ENCODE measurements around the gene PIAS1.
A peak's percentile ranks its signal among the peaks of the same experiment; 100 is the strongest.
"Not testable (repeated sequence)": the region's sequence is repeated elsewhere in the genome, so short reads cannot be mapped to it uniquely, and the experiment has no call there.

PIAS1 gene

GRCh38 chr15:68053701-68054627, at the start of gene PIAS1:
PIAS1 (plus strand) TSS chr15:68054315; CDS start chr15:68054327, 12 bp downstream.
- Histone ChIP-seq H3K4me1 (ENCODE audit: insufficient read depth, low read length) (peaks cover 20% of the 10 kb centered on the region), H3K9ac (ENCODE audit: low read depth, low read length) (peak within 1 kb of the TSS; percentile 95), H3K36me3 (ENCODE audit: insufficient read depth, low read length) (no peaks in the 10 kb centered on the region), H3K9me3 (ENCODE audit: control insufficient read depth, insufficient read depth, low read length) (no peaks in the 10 kb centered on the region)

DNA sequence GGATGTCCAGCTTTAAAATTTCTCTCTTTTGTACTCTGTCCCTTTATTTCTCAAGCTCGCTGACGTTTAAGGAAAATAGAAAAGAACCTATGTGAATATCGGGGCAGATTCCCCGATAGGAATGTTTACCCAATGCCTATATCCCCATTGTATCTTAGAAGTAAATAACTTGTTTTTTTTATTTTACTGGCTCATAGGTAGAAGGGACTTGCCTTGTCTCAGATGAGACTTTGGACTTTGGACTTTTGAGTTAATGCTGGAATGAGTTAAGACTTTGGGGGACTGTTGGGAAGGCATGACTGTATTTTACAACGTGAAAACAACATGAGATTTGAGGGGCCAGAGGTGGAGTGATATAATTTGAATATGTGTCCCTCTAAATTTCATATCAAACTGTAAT, 46.5 kb upstream of the PIAS1 start:
- not testable (repeated sequence) for H3K9ac ChIP-seq (ENCODE audit: low read depth, low read length); H3K36me3 ChIP-seq (ENCODE audit: insufficient read depth, low read length); H3K9me3 ChIP-seq (ENCODE audit: control insufficient read depth, insufficient read depth, low read length)
- peaks cover 12% of the 10 kb centered on the region for H3K4me1 ChIP-seq (ENCODE audit: insufficient read depth, low read length)

GRCh38 chr15:68010361-68011153, 43.6 kb upstream of the PIAS1 start:
- H3K4me1 ChIP-seq (ENCODE audit: insufficient read depth, low read length): peaks cover 12% of the 10 kb centered on the region
- H3K9ac ChIP-seq (ENCODE audit: low read depth, low read length): no peak overlapping the region
- H3K36me3 ChIP-seq (ENCODE audit: insufficient read depth, low read length): no peaks in the 10 kb centered on the region
- H3K9me3 ChIP-seq (ENCODE audit: control insufficient read depth, insufficient read depth, low read length): no peaks in the 10 kb centered on the region; the same call in 1 of the 2 replicates

DNA sequence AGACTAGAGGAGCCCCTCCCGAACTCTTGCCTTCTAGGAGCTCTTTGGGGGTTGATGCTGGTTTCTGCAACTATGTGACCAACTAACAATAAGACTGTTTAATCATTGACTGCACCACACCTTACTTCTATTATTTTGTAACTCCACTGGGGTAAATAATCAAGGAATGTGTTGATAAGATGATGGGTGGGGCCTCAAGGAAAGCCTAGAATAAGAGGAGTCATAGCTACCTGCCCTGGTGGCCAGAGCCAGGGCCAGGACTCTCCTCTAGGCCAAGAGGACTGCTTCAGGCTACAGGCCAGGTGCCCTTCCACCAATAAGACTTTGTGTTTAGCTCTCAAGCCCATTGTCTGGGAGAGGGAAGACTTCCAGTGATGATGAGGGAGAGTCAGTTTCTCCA, 41.2 kb upstream of the PIAS1 start:
- Histone ChIP-seq H3K9me3 (ENCODE audit: control insufficient read depth, insufficient read depth, low read length) (no peaks in the 10 kb centered on the region), H3K36me3 (ENCODE audit: insufficient read depth, low read length) (no peaks in the 10 kb centered on the region), H3K9ac (ENCODE audit: low read depth, low read length) (no peak overlapping the region), H3K4me1 (ENCODE audit: insufficient read depth, low read length) (peaks cover 12% of the 10 kb centered on the region)

DNA sequence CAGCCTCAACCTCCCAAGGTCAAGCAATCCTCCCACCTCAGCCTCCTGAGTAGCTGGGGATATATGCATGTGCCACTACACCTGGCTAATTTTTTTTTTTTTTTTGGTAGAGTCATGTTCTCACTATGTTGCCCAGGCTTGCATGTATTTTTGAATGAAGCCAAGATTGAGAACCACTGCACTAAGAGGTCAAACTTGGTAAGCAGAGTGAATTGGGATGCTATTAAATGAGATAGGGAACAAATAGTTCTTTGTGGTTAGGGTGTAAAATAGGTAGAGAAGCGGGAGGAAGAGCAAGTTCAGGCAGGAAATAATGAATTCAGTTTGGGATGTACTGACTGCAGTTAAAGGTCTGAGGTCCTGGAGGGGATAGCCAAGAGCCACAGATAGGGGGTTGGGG, 39.9 kb upstream of the PIAS1 start:
- Histone ChIP-seq H3K9ac (ENCODE audit: low read depth, low read length) (no peak overlapping the region), H3K36me3 (ENCODE audit: insufficient read depth, low read length) (no peaks in the 10 kb centered on the region), H3K4me1 (ENCODE audit: insufficient read depth, low read length) (peaks cover 12% of the 10 kb centered on the region), H3K9me3 (ENCODE audit: control insufficient read depth, insufficient read depth, low read length) (no peaks in the 10 kb centered on the region)

GRCh38 chr15:68015244-68015643, 38.9 kb upstream of the PIAS1 start:
- H3K9ac ChIP-seq (ENCODE audit: low read depth, low read length): no peak overlapping the region
- no peaks in the 10 kb centered on the region for H3K9me3 ChIP-seq (ENCODE audit: control insufficient read depth, insufficient read depth, low read length)
- H3K36me3 ChIP-seq (ENCODE audit: insufficient read depth, low read length): no peaks in the 10 kb centered on the region
- H3K4me1 ChIP-seq (ENCODE audit: insufficient read depth, low read length): peaks cover 7% of the 10 kb centered on the region

- Histone ChIP-seq H3K9ac (ENCODE audit: low read depth, low read length) (no peak overlapping the region), H3K36me3 (ENCODE audit: insufficient read depth, low read length) (no peaks in the 10 kb centered on the region), H3K4me1 (ENCODE audit: insufficient read depth, low read length) (no peaks in the 10 kb centered on the region), H3K9me3 (ENCODE audit: control insufficient read depth, insufficient read depth, low read length) (no peaks in the 10 kb centered on the region)
Measured at GRCh38 chr15:68017201-68017600, 36.9 kb upstream of the PIAS1 start.

- Histone ChIP-seq H3K9ac (ENCODE audit: low read depth, low read length) (no peak overlapping the region), H3K36me3 (ENCODE audit: insufficient read depth, low read length) (no peaks in the 10 kb centered on the region), H3K9me3 (ENCODE audit: control insufficient read depth, insufficient read depth, low read length) (no peaks in the 10 kb centered on the region), H3K4me1 (ENCODE audit: insufficient read depth, low read length) (no peaks in the 10 kb centered on the region)
Measured at GRCh38 chr15:68018797-68019444, 35.2 kb upstream of the PIAS1 start.

DNA sequence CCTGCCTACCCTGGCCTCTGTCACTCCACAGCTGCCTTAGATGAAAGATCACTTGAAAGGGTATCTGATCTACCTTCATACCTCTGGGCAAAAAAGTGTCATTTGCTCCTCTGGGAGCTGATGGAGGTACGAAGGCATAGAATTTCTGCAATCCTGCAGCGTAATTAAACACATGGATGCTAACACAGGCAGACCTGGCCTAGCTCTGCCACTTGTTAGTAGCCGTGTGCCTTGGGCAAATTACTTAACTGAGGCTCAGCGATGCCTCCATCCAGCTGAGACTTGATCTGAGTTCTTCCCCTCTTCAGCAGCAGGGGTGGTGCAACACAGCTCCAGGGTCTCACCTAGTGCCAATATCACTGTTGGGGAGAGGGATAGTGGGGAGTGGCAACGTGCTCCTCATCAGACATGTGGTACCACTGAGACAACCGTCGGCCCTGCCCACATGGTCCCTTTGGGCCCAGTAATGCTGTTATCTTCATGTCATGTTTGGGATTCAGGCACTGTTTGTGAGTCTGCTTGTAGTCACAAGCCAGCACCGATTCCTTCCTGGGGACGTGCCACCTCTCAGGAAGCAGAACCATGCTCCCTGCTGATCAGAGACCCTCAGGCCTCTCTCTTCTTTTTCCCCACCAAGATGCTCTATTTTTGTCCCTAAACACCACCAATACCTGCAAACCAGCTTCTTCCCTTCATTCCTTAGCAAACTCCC, 34.1 kb upstream of the PIAS1 start:
- Histone ChIP-seq H3K36me3 (ENCODE audit: insufficient read depth, low read length) (no peaks in the 10 kb centered on the region), H3K9ac (ENCODE audit: low read depth, low read length) (no peak overlapping the region), H3K9me3 (ENCODE audit: control insufficient read depth, insufficient read depth, low read length) (no peaks in the 10 kb centered on the region), H3K4me1 (ENCODE audit: insufficient read depth, low read length) (no peaks in the 10 kb centered on the region)

DNA sequence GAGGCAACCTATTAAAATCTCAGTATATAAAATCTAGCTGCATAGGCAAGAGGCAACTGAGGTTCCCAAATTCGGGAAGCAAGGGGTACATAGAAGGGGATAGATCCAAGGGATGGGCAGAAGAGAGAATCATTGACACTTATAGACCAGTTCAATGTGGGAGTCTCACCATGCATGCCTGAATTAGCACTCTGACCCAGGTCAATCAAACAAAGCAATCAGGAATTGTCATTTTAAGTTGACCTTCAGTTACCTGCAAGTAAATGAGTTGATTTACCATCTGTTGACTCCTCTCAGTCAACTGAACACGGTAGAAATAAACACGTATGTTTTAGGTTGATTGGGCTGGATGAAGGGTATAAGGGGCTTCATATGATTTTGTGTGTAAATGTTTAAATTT, 33.4 kb upstream of the PIAS1 start:
- Histone ChIP-seq H3K9ac (ENCODE audit: low read depth, low read length) (no peak overlapping the region), H3K36me3 (ENCODE audit: insufficient read depth, low read length) (no peaks in the 10 kb centered on the region), H3K4me1 (ENCODE audit: insufficient read depth, low read length) (no peaks in the 10 kb centered on the region), H3K9me3 (ENCODE audit: control insufficient read depth, insufficient read depth, low read length) (no peaks in the 10 kb centered on the region)

DNA sequence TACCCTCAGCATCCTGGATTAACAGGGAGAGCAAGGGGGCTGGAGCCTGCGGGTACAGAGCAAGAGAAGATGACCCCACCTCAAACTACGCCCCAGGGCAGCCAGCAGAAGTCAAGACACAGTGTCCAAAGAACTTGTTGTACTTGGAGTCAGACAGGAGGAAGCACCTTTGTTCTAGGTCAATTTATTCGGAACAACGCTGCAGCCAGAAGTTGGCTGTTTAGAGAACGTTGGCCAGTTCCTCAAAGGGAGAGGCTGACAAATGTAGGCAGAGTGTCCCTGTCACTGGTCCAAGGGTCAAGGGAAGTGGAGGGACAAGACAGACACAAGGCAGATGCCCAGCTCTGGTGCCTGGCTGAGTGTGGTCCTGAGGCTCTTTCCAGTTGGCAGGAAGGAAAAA, 32.1 kb upstream of the PIAS1 start:
- Histone ChIP-seq H3K36me3 (ENCODE audit: insufficient read depth, low read length) (no peaks in the 10 kb centered on the region), H3K9ac (ENCODE audit: low read depth, low read length) (no peak overlapping the region), H3K4me1 (ENCODE audit: insufficient read depth, low read length) (no peaks in the 10 kb centered on the region), H3K9me3 (ENCODE audit: control insufficient read depth, insufficient read depth, low read length) (no peaks in the 10 kb centered on the region)

GRCh38 chr15:68023307-68024101, 30.6 kb upstream of the PIAS1 start:
- Histone ChIP-seq H3K9ac (ENCODE audit: low read depth, low read length) (no peak overlapping the region), H3K4me1 (ENCODE audit: insufficient read depth, low read length) (no peaks in the 10 kb centered on the region), H3K36me3 (ENCODE audit: insufficient read depth, low read length) (no peaks in the 10 kb centered on the region), H3K9me3 (ENCODE audit: control insufficient read depth, insufficient read depth, low read length) (no peaks in the 10 kb centered on the region)

- no peaks in the 10 kb centered on the region for H3K36me3 ChIP-seq (ENCODE audit: insufficient read depth, low read length)
- H3K9ac ChIP-seq (ENCODE audit: low read depth, low read length): no peak overlapping the region
- H3K9me3 ChIP-seq (ENCODE audit: control insufficient read depth, insufficient read depth, low read length): no peaks in the 10 kb centered on the region
- H3K4me1 ChIP-seq (ENCODE audit: insufficient read depth, low read length): no peaks in the 10 kb centered on the region
Measured at GRCh38 chr15:68025835-68026424, 28.2 kb upstream of the PIAS1 start.
